ENCODE measurements around the gene ATP1B4. TPM values are rescaled to one million over a fixed set of nuclear protein-coding genes. Genes with fewer than 3 reads are reported as not detected.

The ATP1B4 gene
- polyA plus RNA-seq, 1 donor (not counting 4 experiments of a cell fraction or from before 2014, with no cell fraction given): not detected

DNA sequence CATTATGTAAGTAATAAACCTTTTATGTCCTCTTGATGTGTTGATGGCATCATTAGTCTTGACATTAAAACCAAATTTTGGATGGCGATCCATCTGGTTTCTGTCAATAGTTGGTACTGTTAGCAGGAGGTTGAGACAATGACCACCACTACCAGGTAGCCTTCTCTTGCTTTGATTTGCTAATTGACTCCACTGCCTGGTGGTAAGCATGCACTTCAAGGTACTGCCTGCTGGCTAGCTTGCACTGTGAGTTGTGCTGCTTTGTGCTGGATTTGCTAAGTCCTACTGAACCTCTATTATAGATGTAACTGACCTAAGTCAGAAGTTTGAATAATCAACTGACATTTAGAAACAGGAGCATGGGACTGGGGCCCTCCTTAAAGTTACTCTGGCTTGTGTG, 46.3 kb downstream of the ATP1B4 start:
- Histone ChIP-seq H3K27me3 (ENCODE audit: control insufficient read depth, extremely low read depth, insufficient read depth, low read length) (no peaks in the 10 kb centered on the region), H3K9me3 (ENCODE audit: control insufficient read depth, low read depth, low read length) (no peaks in the 10 kb centered on the region), H3K36me3 (ENCODE audit: control insufficient read depth in 2 of 2, extremely low read depth in 1 of 2, insufficient read depth in 2 of 2, low read length in 2 of 2) (no peaks in the 10 kb centered on the region), H3K9me1 (ENCODE audit: control insufficient read depth, extremely low read depth, insufficient read depth, low read length) (no peaks in the 10 kb centered on the region), H3K4me3 (ENCODE audit: control insufficient read depth in 2 of 3, extremely low read depth in 1 of 3, insufficient read depth in 2 of 3, low read depth in 1 of 3, low read length in 3 of 3) (no peak overlapping the region), H3K27ac (ENCODE audit: control insufficient read depth, insufficient read depth, low read length) (no peak overlapping the region), H2AFZ (ENCODE audit: control insufficient read depth, low read length) (no peak overlapping the region), H3K4me1 (ENCODE audit: control insufficient read depth, extremely low read depth, insufficient read depth, low read length) (no peaks in the 10 kb centered on the region), H3K4me2 (ENCODE audit: control insufficient read depth, extremely low read depth, insufficient read depth, low read depth, low read length) (no peak overlapping the region), H4K20me1 (ENCODE audit: control insufficient read depth, extremely low read depth, insufficient read depth, low read length) (no peaks in the 10 kb centered on the region), H3K79me2 (ENCODE audit: control insufficient read depth, insufficient read depth, low read length) (no peaks in the 10 kb centered on the region), H3K9ac (ENCODE audit: control insufficient read depth, extremely low read depth, insufficient read depth, low read length) (no peak overlapping the region)
- DNase-seq (ENCODE audit: low read depth, low spot score) (no peak), FAIRE-seq (no peak)
- dilution Hi-C loops (cut with MboI; ENCODE audit: extremely low pct_ligation_motif_present, low sequenced_read_pairs): no loop called here
- TF ChIP-seq, protein P1, sequence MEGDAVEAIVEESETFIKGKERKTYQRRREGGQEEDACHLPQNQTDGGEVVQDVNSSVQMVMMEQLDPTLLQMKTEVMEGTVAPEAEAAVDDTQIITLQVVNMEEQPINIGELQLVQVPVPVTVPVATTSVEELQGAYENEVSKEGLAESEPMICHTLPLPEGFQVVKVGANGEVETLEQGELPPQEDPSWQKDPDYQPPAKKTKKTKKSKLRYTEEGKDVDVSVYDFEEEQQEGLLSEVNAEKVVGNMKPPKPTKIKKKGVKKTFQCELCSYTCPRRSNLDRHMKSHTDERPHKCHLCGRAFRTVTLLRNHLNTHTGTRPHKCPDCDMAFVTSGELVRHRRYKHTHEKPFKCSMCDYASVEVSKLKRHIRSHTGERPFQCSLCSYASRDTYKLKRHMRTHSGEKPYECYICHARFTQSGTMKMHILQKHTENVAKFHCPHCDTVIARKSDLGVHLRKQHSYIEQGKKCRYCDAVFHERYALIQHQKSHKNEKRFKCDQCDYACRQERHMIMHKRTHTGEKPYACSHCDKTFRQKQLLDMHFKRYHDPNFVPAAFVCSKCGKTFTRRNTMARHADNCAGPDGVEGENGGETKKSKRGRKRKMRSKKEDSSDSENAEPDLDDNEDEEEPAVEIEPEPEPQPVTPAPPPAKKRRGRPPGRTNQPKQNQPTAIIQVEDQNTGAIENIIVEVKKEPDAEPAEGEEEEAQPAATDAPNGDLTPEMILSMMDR (optimal IDR thresholded peaks at IDR 0.05 in 1 of 3, IDR thresholded peaks at IDR 0.05 in 1 of 3, conservative IDR thresholded peaks at IDR 0.05 in 1 of 3; ENCODE audit: extremely low read depth in 1 of 3, insufficient read depth in 2 of 3, low read length in 3 of 3): no peak
- no peak for TF ChIP-seq EZH2 (IDR thresholded peaks at IDR 0.05; ENCODE audit: low read length)

DNA sequence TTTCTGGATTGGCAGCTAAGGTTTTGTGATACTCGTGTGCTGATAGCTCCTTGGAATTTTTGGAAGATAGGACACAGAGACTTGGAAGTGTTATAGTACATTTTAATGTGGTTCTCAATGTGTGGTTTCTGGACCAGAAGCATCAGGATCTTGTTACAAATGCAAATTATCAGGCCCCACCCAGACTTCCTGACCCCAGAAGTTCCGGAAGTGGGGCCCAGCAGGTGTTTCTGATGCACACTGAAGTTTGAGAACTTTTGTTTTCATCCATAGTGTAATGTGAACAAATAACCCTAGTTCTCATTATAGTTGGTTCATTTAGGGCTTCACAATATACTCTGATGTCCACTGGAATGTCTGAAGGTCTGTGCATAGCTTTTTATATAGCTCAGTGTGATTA, 57.6 kb downstream of the ATP1B4 start:
- no peak for FAIRE-seq
- no peak for DNase-seq (ENCODE audit: low read depth, low spot score)

More for the DNA sequence above, 57.6 kb downstream of the ATP1B4 start:
- H3K36me3 ChIP-seq (ENCODE audit: control insufficient read depth in 2 of 2, extremely low read depth in 1 of 2, insufficient read depth in 2 of 2, low read length in 2 of 2): no peaks in the 10 kb centered on the region
- H3K4me1 ChIP-seq (ENCODE audit: control insufficient read depth, extremely low read depth, insufficient read depth, low read length): no peaks in the 10 kb centered on the region
- no peak overlapping the region for H3K4me2 ChIP-seq (ENCODE audit: control insufficient read depth, extremely low read depth, insufficient read depth, low read depth, low read length)
- TF ChIP-seq, protein P1 (optimal IDR thresholded peaks at IDR 0.05 in 1 of 3, IDR thresholded peaks at IDR 0.05 in 1 of 3, conservative IDR thresholded peaks at IDR 0.05 in 1 of 3; ENCODE audit: extremely low read depth in 1 of 3, insufficient read depth in 2 of 3, low read length in 3 of 3): no peak
- TF ChIP-seq EZH2 (IDR thresholded peaks at IDR 0.05; ENCODE audit: low read length): no peak
- no peaks in the 10 kb centered on the region for H3K9me1 ChIP-seq (ENCODE audit: control insufficient read depth, extremely low read depth, insufficient read depth, low read length)
- no peaks in the 10 kb centered on the region for H3K79me2 ChIP-seq (ENCODE audit: control insufficient read depth, insufficient read depth, low read length)
- no peak overlapping the region for H3K9ac ChIP-seq (ENCODE audit: control insufficient read depth, extremely low read depth, insufficient read depth, low read length)
- H3K27me3 ChIP-seq (ENCODE audit: control insufficient read depth, extremely low read depth, insufficient read depth, low read length): no peaks in the 10 kb centered on the region
- H4K20me1 ChIP-seq (ENCODE audit: control insufficient read depth, extremely low read depth, insufficient read depth, low read length): no peaks in the 10 kb centered on the region
- no peak overlapping the region for H3K4me3 ChIP-seq (ENCODE audit: control insufficient read depth in 2 of 3, extremely low read depth in 1 of 3, insufficient read depth in 2 of 3, low read depth in 1 of 3, low read length in 3 of 3)
- dilution Hi-C loops (cut with MboI; ENCODE audit: extremely low pct_ligation_motif_present, low sequenced_read_pairs): no loop called here
- no peak overlapping the region for H3K27ac ChIP-seq (ENCODE audit: control insufficient read depth, insufficient read depth, low read length)
- H2AFZ ChIP-seq (ENCODE audit: control insufficient read depth, low read length): no peak overlapping the region
- no peaks in the 10 kb centered on the region for H3K9me3 ChIP-seq (ENCODE audit: control insufficient read depth, low read depth, low read length)

Measured in keratinocyte (primary cell).